ENCODE measurements around the gene CNGB1.
"Not testable (repeated sequence)": the region's sequence is repeated elsewhere in the genome, so short reads cannot be mapped to it uniquely, and the experiment has no call there.

Gene CNGB1

DNA sequence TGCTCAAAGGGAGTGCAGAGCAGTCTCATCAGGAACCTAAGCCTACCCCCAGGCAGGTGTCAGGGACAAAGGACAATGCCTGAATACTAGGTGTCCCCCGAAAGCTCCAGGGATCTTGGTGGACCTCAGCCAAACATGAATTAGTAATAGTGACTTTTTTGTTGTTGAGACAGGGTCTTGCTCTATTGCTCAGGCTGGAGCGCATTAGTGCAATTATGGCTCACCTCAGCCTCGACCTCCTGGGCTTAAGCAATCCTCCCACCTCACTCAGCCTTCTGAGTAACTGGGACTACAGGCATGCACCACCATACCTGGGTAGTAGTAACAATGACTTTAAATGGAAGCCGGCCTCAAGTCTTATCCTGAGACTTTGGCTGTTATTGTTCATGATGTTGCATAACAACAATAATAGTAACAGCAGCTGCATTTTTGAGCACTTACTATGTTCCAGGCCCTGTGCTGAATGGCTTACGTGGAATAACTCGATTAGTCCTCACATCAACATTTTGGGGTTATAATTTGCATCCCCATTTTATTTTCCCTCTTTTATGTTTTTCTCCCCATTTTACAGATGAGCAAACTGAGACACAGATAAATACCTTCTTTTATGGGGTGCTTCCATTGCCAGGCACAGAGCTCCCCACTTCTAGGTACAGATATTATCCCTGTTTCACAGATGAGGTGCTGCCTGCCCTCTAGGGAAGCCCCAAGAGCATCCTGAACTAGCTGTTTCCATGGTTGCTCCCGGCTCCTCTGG, 19.5 kb downstream of the CNGB1 start:
- no peak for FAIRE-seq

DNA sequence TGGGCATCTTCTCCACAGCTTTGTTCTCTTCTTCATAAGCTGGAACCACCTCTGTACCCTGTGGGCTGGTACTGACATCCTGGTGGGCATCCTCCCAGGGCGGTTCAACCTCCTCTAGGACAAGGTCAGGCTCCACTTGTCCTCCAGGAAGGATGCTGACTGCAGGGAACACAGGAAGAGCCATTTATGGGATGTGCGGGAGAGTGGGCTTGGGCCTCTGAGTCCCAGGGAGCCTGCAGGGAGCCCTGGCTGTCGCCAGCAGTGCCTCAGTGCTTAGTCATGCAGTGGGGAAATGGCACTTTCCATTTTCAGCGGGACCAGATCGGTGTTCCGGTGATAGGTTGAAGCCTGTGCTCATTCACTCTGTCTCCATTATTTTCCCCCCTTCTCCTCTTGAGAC, 20.5 kb downstream of the CNGB1 start:
- no peak for FAIRE-seq

DNA sequence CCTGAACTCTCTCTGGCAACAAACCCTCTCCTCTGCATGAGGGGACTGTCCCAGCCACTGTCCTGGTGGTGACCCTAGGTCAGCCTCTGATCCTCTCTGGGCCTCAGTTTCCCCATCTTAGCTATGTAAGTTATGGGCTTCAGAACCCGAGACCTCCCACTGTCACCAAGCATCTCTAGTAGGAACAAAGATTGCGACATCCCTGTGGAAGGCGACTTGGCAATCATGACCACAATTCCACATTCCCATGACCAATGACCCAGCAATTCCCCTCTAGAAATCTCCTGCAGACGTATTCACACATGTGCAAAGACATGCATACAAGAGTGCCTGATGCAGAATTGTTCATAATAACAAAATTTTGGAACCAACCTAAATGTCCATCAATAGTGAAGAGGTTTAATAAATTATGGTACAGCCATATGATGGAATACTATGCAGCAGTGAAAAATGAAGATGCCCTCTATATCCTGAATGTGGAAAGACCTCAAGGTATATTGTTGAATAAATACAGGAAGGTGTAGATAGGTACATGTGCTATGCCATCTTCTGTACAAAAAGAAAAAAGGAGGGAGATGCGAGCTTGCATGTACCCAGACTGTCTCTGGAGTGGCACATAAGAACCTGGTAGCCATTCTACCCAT, 21.2 kb downstream of the CNGB1 start:
- no peak for FAIRE-seq

DNA sequence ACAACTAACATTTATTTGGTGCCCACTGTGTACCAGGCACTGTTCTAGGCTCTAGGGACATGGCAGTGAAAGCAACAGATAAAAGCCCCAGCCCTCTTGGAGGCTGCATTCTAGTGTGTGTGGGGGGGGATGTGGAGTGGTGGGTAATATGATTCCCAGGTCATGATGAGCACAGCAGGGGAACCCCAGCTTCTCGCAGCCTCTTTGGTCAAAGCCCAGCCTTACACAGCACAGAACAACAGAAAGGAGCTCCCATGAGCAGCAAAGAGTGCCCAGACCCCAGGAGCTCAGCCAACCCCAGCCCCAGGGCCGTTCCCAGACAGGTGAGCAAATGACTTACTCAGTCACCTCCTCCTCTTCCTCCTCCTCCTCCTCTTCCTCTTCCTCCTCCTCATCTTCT, 21.9 kb downstream of the CNGB1 start:
- FAIRE-seq, result no peak

DNA sequence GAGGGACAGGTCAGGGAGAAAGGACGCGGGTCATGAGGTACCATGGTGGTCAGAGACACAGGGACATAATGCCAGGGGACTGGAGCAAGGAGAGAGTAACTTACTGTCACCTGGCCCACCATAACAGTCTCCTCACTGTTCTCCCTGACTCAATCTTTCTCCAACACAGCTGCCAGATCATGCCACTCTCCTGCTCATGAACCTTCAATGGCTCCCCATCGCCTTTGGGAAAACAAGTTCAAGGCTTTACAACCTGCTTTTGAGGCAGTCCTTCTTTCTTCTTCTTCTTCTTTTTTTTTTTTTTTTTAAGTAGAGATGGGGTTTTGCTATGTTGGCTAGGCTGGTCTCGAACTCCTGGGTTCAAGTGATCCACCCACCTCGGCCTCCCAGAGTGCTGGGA, 22.9 kb downstream of the CNGB1 start:
- FAIRE-seq, result no peak

DNA sequence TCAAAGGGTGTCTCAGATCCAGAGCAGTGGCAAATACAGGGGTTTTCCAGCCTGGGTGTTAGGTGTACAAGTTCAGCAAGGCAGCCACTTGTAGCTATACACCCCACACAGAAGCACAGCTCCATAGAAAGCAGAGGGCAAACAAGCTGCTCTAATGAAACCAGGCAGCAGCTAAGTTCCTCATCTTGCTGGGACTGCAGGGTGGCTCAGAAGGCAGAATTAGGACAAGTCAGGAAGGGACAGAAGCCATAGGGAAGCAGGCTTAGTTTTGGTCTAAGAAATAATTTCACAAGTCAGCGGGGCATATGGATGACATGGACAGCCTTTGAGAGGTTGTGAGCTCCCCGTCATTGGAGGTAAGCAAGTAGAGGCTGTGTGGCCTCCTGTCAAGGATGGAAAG, 23.7 kb downstream of the CNGB1 start:
- no peak for FAIRE-seq

DNA sequence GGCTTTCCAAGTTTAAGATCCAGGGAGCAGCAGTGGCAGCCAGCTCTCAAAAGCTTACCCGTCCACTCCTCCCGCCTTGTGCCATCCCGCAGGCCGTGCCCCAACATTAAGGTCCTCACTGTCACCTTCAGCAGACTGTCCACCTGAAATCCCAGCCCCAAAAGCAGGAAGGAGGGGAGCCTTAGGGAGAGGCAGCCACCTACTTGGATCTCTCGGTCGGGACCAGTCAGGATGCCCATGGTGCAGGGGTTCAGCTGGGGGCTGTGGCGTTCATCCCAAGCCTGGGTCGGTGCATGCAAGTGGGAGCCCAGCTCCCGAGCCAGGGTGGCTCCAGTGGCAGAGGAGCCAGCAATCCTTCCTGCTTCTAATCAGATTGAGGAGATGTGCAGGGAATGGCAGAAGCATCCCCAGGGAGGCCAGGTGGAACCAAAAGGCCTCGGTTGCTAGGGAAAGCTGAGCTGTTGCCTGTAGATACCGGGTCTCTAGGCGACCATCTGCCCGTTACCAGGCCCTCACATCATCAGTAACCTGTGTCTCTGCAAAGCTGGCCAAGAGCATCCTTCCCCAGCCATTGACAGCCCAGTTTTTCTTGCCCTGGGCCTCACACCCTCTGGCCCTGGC, 24.6 kb downstream of the CNGB1 start:
- no peak for FAIRE-seq

DNA sequence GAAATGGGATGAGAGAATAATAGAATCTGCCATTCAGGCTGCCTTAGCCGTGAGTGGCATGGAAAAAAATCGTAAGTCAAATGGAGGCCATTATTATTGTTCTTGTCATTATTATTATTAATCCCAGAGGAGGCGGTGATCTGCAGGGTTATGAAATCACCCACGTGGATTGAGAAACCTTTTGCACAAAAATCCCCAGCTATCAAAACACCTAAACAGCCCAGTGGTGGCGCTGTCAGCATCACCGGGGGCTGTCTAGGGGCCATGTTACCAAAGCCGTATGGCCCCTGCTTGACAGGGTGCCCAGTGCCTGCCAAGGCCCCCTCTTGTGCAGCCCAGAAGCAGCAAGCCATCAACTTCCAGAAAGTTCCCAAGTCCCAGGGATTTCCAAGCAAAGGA, 25.2 kb downstream of the CNGB1 start:
- FAIRE-seq, result no peak

DNA sequence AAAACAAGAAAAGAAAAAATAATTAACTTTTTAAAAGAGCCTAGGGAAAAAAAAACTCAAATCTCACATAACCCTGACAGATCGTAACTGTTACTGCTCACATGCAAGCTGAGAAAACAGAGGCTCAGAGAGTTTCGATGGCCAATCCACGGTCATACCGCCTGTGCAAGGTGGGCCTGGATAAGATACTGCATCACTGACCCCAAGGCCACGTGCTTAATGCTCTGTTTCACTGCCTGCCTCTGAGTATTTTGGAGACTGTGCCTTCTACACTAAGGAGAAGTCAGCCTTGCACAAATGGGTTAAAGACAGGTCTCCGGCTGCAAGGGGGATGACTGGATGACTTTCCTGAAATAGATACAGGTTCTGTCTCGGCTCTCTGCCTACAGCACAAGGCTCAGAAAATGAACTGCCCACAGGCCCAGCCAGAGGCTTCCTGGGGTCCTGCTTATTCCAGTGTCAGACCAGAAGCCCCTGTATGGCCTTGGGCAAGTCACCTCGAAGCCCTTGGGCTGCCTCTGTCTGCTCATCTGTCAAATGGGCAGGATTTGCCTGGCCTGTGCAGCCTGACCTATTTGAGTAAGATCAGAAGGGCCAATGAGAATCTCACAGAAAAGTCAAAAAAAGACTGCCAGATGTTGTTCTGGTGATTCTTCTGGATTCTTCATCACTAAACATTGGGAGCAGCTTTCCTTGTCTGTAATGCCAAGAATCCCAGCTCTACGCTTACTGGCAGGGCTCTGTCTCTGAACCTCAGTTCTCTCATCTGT, 25.8 kb downstream of the CNGB1 start:
- FAIRE-seq, result no peak

DNA sequence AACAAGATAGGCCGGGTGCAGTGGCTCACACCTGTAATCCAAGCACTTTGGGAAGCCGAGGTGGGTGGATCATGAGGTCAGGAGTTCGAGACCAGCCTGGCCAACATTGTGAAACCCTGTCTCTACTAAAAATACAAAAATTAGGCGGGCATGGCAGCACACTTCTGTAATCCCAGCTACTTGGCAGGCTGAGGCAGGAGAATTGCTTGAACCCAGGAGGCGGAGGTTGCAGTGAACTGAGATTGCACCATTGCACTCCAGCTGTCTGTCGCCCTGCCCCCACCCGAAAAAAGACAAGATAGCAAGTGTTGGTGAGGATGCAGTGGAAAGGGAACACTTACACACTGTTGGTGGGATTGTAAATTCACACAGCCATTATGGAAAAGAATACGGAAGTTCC, 27.5 kb downstream of the CNGB1 start:
- not testable (repeated sequence) for FAIRE-seq

DNA sequence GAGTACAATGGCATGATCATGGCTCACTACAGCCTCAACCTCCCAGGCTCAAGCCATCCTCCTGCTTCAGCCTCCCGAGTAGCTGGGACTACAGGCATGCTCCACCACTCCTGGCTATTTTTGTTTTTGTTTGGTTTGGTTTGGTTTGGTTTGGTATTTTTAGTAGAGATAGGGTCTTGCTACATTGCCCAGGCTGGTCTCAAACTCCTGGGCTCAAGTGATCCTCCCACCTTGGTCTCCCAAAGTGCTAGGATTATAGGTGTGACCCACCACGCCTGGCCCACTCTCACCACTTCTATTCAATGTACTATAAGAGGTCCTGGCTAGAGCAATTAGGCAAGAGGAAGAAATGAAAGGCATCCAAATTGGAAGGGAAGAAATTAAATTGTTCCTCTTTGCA, 29.0 kb downstream of the CNGB1 start:
- not testable (repeated sequence) for FAIRE-seq

DNA sequence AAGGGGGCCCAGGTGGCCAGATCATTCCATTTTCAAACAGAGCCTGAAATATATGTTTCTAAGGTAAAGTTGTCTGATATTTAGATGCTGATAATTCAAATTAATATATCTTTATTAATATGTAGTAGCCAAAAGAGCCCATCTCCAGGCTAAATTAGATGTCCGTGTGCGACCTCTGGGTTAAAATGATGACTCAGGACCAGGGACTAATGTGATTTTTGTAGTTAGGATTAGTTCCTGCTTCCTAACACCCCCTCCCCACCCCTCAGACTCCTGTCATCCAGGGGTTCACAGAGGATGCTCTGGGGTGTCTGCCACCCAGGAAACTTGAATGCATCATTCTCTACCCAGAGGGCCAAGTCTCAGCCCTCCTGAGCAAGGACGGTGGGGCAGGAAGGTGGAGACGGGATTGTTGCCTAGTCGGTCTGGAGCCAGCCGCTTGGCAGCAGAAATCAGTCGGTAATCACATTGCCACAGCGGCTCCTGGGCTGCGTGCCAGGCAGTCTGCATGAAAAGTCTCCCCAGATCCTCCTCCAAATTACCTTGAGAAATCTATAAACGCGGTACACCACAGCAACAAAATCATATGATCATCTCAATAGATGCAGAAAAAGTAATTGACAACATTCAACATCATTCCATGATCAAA, 29.8 kb downstream of the CNGB1 start:
- no peak for FAIRE-seq

DNA sequence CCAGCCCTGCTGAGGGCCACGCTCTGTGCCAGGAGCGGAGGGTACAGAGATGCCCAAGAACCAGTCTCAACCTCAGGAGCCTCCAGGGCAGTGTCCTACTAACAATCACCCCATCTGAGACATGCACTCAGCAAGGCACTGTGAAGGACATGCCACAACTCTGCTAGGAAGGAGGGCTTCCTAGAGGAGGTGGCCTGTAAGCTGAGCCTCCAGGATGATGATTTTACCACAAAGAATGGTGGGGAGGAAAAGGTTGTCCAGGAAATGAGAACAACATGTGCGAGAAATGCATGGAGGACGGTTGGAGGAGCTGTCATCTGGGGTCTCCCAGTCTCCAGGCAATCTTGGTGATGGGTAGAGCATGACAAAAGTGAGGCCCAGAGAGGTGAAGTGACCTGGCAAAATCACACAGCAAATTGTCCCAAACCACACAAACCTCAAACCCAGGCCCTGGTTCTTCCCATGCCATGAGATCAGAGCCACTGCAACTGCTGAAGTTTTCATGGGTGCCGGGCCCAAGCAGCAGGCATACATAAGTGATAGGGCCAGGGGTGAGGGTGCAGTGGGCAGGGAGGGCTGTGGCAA, 30.5 kb downstream of the CNGB1 start:
- no peak for FAIRE-seq

DNA sequence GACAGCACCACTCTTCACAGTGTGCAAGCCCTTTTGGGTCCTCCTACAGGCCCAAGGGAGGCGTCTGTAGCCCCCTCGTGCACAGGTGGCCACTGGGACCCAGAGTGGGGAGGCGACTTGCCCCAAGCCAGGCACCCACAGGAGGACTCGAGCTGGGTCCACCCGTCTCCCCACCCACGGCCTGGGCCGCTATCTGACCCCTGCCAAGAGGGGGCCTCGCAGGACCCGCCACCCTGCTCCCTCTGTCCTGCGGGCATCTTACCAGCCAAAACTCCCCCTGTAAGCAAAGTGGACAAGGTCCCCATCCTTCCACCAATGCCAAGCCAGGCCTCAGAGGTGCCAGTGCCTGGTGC, 31.1 kb downstream of the CNGB1 start:
- no peak for FAIRE-seq

DNA sequence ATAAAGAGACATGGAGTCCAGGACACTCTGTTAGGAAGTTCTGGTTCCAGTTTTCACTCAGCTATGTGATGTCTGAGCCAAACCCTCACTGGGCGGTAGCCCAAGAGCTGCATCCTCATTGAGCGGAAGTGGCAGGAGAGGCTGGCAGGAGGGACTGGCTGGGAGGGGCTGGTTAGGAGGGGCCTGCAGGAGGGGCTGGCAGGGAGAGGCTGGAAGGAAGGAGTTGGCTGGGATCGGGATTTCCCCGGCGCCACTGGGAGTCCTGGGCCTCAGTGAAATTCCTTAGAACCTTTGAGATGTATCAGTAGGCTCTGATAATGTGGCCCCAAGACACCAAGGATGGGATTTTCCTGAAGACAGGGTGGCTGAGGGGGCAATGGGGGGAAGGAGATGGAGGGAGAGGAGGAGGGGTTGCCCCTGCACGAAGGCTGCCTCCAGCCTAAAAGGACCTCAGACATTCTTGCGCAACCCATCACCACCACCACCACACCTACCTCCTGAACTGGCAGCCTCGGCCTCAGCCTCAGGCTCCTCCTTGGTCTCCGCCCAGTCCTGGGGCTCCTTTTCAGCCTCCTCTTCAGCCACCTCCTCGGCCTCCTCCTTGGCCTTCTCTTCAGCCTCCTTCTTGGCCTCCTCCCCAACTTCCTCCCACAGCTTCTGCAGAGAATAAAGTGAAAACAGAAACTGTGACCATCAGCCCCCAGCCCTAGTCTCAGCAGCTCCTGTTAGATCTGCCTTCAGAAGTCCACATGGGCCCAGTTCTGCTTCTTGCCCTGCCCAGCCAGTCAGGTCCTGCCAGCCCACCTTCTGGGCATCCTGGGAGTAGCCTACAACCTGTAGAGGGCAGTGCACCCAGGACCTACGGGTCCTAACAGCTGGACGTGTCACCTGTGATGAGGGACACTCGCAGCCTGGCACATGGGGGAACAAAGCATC, 31.7 kb downstream of the CNGB1 start:
- FAIRE-seq, result no peak

DNA sequence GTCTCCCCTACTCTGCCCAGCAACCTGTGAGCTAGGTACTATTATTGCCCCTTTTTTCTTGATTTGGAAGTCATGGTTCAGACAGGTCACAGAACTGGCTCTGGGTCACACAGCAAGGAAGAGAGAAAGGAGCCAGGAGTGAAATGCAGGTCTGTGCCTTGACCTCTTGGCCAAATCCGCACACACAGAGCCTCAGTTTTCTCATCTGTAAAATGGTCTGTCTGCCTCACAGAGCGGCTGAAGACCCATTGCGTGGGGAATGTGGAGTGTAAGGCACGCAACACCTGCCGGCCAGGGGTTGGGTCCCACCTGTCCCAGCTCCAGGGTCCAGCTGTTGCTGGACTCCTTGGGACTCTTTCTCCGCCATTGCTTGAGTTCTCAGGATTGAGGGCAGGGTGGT, 32.4 kb downstream of the CNGB1 start:
- FAIRE-seq, result no peak

DNA sequence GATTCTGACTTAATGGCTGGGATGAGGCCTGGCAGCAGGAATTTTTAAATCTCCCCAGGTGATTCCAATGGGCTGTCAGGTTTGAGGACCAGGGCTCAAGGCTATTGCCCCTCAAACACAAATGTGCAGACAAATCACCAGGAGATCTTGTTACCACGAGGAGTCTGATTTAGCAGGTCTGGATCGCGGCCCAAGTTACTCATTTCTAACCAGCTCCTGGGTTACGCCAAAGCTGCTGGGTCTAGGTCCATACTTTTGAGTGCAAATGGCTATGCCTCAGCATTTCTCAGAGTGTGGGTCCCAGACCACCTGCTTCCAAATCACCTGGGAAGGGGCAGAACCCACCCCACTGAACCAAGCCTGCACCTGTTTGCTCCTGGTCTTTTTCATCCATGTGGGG, 33.1 kb downstream of the CNGB1 start:
- no peak for FAIRE-seq

DNA sequence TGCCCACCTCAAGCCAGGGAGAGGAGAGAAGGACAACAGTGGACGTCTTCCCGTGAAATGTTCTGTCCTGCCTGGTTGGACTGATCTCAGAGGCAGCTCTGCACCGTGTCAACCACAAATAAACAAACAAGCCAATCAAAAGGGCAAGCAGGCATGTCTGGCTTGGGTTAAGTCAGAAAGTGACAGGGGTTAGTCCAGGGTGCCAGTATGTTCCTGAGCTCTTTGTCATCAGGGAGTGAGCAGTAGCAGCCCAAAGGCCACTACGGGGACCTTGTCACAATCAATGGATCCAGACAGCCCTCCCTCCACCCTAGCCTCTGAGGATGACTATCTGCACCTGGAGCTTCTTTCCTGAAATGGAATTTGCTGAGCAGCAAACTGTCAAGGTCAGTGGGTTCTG, 35.0 kb downstream of the CNGB1 start:
- no peak for FAIRE-seq

DNA sequence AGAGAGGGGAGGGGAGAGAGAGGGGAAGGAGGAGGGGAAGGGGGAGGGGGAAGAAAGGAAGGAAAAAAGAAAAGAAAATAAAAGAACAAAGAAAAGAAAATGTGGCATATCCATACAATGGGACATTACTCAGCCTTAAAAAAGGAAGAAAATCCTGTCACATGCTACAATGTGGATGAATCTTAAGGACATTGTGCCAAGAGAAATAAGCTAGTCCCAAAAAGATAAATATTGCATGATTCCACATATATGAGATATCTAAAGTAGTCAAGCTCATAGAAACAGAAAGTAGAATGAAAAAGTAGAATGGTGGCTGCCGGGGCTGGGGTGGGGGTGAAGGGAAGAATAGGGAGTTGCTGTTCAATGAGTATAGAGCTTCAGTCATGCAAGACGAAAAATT, 40.4 kb downstream of the CNGB1 start:
- FAIRE-seq, result no peak

DNA sequence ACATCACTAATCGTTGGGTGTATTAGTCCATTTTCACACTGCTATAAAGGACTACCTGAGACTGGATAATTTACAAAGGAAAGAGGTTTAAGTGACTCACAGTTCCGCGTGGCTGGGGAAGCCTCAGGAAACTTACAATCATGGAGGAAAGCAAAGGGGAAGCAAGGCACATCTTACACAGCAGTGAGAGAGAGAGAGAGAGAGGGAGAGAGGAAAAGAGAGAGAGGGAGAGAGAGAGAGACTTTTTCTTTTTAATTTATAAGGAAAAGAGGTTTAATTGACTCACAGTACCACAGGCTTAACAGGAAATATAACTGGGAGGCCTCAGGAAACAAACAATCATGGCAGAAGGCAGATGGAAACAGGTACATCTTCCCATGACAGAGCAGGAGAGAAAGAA, 41.7 kb downstream of the CNGB1 start:
- no peak for FAIRE-seq

DNA sequence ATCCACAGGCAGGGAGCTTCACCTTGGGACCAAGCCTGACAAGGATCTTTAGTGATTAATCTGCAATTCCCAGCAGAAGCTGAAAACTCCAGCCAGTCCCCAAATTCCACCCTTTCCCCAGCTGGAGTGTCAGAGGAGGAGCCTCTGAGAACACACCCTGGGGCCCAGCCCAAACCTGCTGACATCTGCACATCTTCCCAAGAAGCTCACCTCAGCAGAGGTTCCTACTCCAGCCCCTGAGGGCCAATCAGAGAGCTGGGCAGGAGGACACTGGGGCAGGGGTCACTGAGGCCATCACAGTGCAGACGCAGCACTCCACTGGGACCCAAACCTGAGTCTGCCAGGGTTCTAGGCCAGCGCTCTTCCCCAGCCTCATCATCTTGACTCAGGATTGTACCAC, 44.9 kb downstream of the CNGB1 start:
- FAIRE-seq, result no peak

DNA sequence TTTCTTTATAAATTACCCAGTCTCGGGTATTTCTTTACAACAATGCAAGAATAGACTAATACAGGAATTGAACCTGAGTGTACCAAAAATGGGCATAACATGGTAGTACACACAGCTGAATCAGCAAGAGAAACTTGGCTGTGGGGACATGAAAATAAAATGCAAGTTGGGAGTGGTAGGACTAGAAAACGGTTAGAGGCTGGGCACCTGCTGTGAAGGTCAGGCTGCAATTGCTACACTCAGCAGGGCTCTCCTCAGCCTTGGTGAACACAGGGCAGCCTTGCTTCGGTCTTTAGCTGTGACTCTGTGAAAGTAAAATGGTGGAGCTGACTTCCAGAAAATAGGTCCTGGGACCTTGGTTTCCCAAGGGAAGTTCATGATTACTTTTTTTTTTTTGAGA, 45.6 kb downstream of the CNGB1 start:
- no peak for FAIRE-seq

Measured in colon (tissue), 2 donors.